GM10266 (cell line): Measurements from ENCODE around the gene NXNL1.

Experiments
- DNase-seq: peaks from one replicate; pipeline ENCODE4 v3.0.0; 2012; ENCODE audit errors: extremely low spot score
- TF ChIP-seq, protein P1 (sequence below): IDR thresholded peaks from 2 replicates; pipeline ENCODE4 v1.5.1; 2012; ENCODE audit warnings: mild to moderate bottlenecking, low read depth; ENCODE audit not compliant: control insufficient read depth, insufficient read depth; ENCODE audit errors: missing control alignments

The NXNL1 gene

DNA sequence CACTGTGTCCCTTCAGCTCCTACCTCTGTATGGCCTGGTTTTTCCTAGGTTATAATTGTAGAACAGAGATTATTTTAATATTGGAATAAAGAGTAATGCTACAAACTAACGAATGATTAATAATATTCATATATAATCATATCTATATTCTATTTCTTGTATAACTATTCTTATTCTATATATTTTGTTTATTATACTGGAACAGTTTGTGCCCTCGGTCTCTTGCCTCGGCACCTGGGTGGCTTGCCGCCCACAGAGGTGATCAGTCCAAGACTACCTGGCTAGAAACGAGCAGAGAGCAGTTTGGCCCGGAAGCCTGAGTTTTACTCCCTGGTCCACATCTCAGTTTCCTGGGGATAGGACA is 5.7 kb upstream of the NXNL1 start:
- TF ChIP-seq, protein P1, sequence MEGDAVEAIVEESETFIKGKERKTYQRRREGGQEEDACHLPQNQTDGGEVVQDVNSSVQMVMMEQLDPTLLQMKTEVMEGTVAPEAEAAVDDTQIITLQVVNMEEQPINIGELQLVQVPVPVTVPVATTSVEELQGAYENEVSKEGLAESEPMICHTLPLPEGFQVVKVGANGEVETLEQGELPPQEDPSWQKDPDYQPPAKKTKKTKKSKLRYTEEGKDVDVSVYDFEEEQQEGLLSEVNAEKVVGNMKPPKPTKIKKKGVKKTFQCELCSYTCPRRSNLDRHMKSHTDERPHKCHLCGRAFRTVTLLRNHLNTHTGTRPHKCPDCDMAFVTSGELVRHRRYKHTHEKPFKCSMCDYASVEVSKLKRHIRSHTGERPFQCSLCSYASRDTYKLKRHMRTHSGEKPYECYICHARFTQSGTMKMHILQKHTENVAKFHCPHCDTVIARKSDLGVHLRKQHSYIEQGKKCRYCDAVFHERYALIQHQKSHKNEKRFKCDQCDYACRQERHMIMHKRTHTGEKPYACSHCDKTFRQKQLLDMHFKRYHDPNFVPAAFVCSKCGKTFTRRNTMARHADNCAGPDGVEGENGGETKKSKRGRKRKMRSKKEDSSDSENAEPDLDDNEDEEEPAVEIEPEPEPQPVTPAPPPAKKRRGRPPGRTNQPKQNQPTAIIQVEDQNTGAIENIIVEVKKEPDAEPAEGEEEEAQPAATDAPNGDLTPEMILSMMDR, result no peak
- no peak for DNase-seq

GRCh38 chr19:17458970-17459369 is 1.8 kb downstream of the NXNL1 start:
- DNase-seq, result no peak
- TF ChIP-seq, protein P1, result no peak

DNA sequence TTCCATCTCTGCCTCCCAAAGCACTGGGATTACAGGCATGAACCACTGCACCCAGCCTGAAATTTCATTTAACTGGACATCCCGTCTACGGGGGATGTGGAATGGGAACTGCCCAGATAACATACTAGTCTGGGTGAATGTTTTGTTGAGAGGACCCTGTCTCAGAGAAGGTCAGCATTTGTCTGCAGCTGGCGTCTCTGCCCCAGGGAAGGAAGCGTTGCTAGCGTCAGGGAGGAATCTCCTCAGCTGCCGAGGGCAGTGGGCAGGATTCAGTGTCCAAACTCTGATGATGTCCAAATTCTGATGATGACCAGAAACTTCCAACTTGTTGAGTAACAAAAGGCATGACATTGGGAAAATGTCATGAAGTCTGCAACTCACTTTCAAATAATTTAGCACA is 3.1 kb downstream of the NXNL1 start:
- TF ChIP-seq, protein P1, result no peak
- peak; percentile 3 for DNase-seq

- TF ChIP-seq, protein P1, result no peak
- DNase-seq, result no peak
Observed at GRCh38 chr19:17456127-17456526, 4.6 kb downstream of the NXNL1 start.

DNA sequence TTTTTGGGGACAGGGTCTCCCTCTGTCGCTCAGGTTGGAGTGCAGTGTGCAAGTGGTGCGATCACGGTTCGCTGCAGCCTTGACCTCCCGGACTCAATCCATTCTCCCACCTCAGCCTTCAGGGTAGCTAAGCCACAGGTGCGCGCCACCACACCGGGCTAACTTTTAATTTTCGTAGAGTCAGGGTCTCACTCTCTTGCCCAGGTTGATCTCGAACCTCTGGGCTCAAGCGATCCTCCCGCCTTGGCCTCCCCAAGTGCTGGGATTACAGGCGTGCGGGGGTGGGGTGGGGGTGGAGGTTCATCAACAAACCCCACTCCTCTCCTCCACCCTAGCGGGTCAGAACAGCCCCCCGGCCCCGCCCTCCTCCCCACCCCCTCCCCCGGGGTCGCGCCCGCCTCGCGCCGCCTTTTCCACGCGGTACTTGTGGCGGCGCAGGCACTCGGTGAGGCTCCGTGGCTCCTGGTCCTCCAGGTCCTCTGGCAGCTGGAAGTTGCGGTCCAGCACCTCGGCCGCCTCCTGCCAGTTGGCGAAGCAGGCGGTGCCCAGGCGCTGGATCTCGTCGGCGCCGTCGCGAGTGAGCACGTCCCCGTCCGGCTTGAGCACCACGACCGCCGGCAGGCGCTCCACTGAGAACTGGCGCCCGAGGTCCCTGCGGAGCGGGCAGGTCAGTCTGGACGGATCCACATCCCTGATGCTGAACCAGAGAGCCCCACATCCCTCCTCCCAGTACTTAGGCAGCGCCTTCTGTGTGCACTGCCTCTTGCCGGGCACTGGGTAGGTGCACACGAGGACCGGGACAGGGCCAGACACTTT is 5.2 kb downstream of the NXNL1 start:
- TF ChIP-seq, protein P1, result no peak
- DNase-seq, result peak; percentile 11

- peak; percentile 40 for DNase-seq
- TF ChIP-seq, protein P1, result no peak
Observed at GRCh38 chr19:17454576-17455071, 6.1 kb downstream of the NXNL1 start.

GRCh38 chr19:17451820-17452219 is 8.9 kb downstream of the NXNL1 start:
- TF ChIP-seq, protein P1, result no peak
- no peak for DNase-seq
